H9 (cell line): ENCODE measurements around the gene TK1. TPM values are rescaled to one million over a fixed set of nuclear protein-coding genes. Genes with fewer than 3 reads are reported as not detected.
A peak's percentile ranks its signal among the peaks of the same experiment; 100 is the strongest.

ENCODE experiments used
- DNase-seq: peaks from one replicate; pipeline ENCODE4 v3.0.0-alpha.2; 2017
- H2AFZ ChIP-seq: one replicate; pipeline ENCODE4 v1.6.1; 2013; ENCODE audit warnings: mild to moderate bottlenecking, low read length, control low read depth, moderate library complexity
- H2AK5ac ChIP-seq: 2 replicates; pipeline ENCODE4 v1.6.1; 2013; ENCODE audit warnings: low read length, control low read depth, mixed read lengths; ENCODE audit not compliant: insufficient read length
- H2BK120ac ChIP-seq: one replicate; pipeline ENCODE4 v1.6.1; 2013; ENCODE audit warnings: low read depth, mild to moderate bottlenecking, low read length, control low read depth, inconsistent platforms; ENCODE audit not compliant: poor library complexity, severe bottlenecking
- H2BK12ac ChIP-seq: 2 replicates; pipeline ENCODE4 v1.6.1; 2013; ENCODE audit warnings: low read length, control low read depth, mixed read lengths, low read depth; ENCODE audit not compliant: insufficient read length
- H2BK15ac ChIP-seq: 2 replicates; pipeline ENCODE4 v1.6.1; 2013; ENCODE audit warnings: low read depth, low read length, control low read depth
- H2BK20ac ChIP-seq: one replicate; pipeline ENCODE4 v1.6.1; 2013; ENCODE audit warnings: low read depth, mild to moderate bottlenecking, low read length, control low read depth, inconsistent platforms; ENCODE audit not compliant: poor library complexity, severe bottlenecking
- H2BK5ac ChIP-seq: 2 replicates; pipeline ENCODE4 v1.6.1; 2013; ENCODE audit warnings: low read length, control low read depth, mixed read lengths; ENCODE audit not compliant: insufficient read length
- H3K14ac ChIP-seq: 2 replicates; pipeline ENCODE4 v1.6.1; 2013; ENCODE audit warnings: low read length, control low read depth; ENCODE audit not compliant: insufficient read depth
- H3K18ac ChIP-seq: 2 replicates; pipeline ENCODE4 v1.6.1; 2013; ENCODE audit warnings: low read depth, mild to moderate bottlenecking, mixed read lengths, low read length, control low read depth; ENCODE audit not compliant: insufficient read length
- H3K23ac ChIP-seq: 2 replicates; pipeline ENCODE4 v1.6.1; 2013; ENCODE audit warnings: low read length, control low read depth, mixed read lengths, low read depth; ENCODE audit not compliant: insufficient read length
- H3K23me2 ChIP-seq: 2 replicates; pipeline ENCODE4 v1.6.1; 2013; ENCODE audit warnings: low read depth, mild to moderate bottlenecking, mixed read lengths, low read length, control low read depth; ENCODE audit not compliant: insufficient read length, poor library complexity, severe bottlenecking
- H3K27ac ChIP-seq: 2 replicates; pipeline ENCODE4 v1.5.1; 2013; ENCODE audit warnings: low read length, control low read depth, mixed read lengths, low read depth; ENCODE audit not compliant: insufficient read length
- H3K27me3 ChIP-seq: 2 replicates; pipeline ENCODE4 v1.6.1; 2013; ENCODE audit warnings: low read length, control low read depth, inconsistent platforms; ENCODE audit not compliant: insufficient read depth
- H3K4ac ChIP-seq: 2 replicates; pipeline ENCODE4 v1.6.1; 2013; ENCODE audit warnings: low read depth, mild to moderate bottlenecking, control low read depth, inconsistent platforms, low read length, moderate library complexity
- H3K4me1 ChIP-seq: 2 replicates; pipeline ENCODE4 v1.6.1; 2013; ENCODE audit warnings: low read length, control low read depth, inconsistent platforms; ENCODE audit not compliant: insufficient read depth
- H3K4me2 ChIP-seq: 2 replicates; pipeline ENCODE4 v1.6.1; 2013; ENCODE audit warnings: low read length, control low read depth, mixed read lengths; ENCODE audit not compliant: insufficient read length, insufficient read depth
- H3K56ac ChIP-seq: 2 replicates; pipeline ENCODE4 v1.6.1; 2013; ENCODE audit warnings: low read depth, mild to moderate bottlenecking, mixed read lengths, low read length, control low read depth; ENCODE audit not compliant: insufficient read length
- H3K79me1 ChIP-seq: 2 replicates; pipeline ENCODE4 v1.6.1; 2013; ENCODE audit warnings: low read depth, mild to moderate bottlenecking, moderate library complexity, low read length, control low read depth, inconsistent platforms; ENCODE audit not compliant: insufficient read depth, poor library complexity, severe bottlenecking
- H3K79me2 ChIP-seq: 2 replicates; pipeline ENCODE4 v1.6.1; 2013; ENCODE audit warnings: low read length, control low read depth, inconsistent platforms; ENCODE audit not compliant: insufficient read depth
- H3K9ac ChIP-seq: 2 replicates; pipeline ENCODE4 v1.6.1; 2013; ENCODE audit warnings: low read length, control low read depth, mixed read lengths; ENCODE audit not compliant: insufficient read length; ENCODE audit errors: extremely low read depth
- H3K9me3 ChIP-seq: one replicate; pipeline ENCODE4 v1.6.1; 2013; ENCODE audit warnings: low read depth, low read length, inconsistent platforms; ENCODE audit not compliant: control insufficient read depth
- H3T11ph ChIP-seq: one replicate; pipeline ENCODE4 v1.6.1; 2013; ENCODE audit warnings: mild to moderate bottlenecking, low read length, control low read depth, inconsistent platforms
- H4K20me1 ChIP-seq: one replicate; pipeline ENCODE4 v1.6.1; 2013; ENCODE audit not compliant: control insufficient read depth, insufficient read length, insufficient read depth
- H4K5ac ChIP-seq: 2 replicates; pipeline ENCODE4 v1.6.1; 2013; ENCODE audit warnings: low read depth, mild to moderate bottlenecking, mixed read lengths, low read length, control low read depth; ENCODE audit not compliant: insufficient read length
- H4K8ac ChIP-seq: replicated peaks from 2 replicates; pipeline ENCODE4 v1.6.1; 2013; ENCODE audit warnings: low read length, control low read depth, mixed read lengths, low read depth; ENCODE audit not compliant: insufficient read length
- H4K91ac ChIP-seq: 2 replicates; pipeline ENCODE4 v1.6.1; 2013; ENCODE audit warnings: low read depth, mild to moderate bottlenecking, moderate library complexity, mixed read lengths, low read length, control low read depth; ENCODE audit not compliant: insufficient read length
- H3K27ac Mint-ChIP-seq, 3 experiments: 2 replicates in 2 of 3; 3 replicates in 1 of 3; pipeline ENCODE4 v1.8.0; 2020 to 2021; ENCODE audit warnings: mixed read lengths in 3 of 3, mild to moderate bottlenecking in 1 of 3, moderate library complexity in 1 of 3
- H3K27me3 Mint-ChIP-seq: 2 replicates; pipeline ENCODE4 v1.8.0; 2021; ENCODE audit warnings: low read depth, mild to moderate bottlenecking, moderate library complexity, mixed read lengths
- H3K36me3 Mint-ChIP-seq, 3 experiments: 2 replicates in 2 of 3; 3 replicates in 1 of 3; pipeline ENCODE4 v1.8.0; 2020 to 2021; ENCODE audit warnings: low read depth in 3 of 3, mixed read lengths in 3 of 3; ENCODE audit not compliant: insufficient read depth in 1 of 3
- H3K4me1 Mint-ChIP-seq, 2 experiments: 2 replicates each; pipeline ENCODE4 v1.8.0; 2020; ENCODE audit warnings: mixed read lengths in 2 of 2
- H3K4me3 Mint-ChIP-seq, 2 experiments: 2 replicates in 1 of 2; 3 replicates in 1 of 2; pipeline ENCODE4 v1.8.0; 2020 to 2021; ENCODE audit warnings: mild to moderate bottlenecking in 2 of 2, mixed read lengths in 2 of 2, moderate library complexity in 1 of 2
- H3K9me3 Mint-ChIP-seq, 2 experiments: 2 replicates in 1 of 2; 3 replicates in 1 of 2; pipeline ENCODE4 v1.8.0; 2020; ENCODE audit warnings: mild to moderate bottlenecking in 2 of 2, mixed read lengths in 2 of 2, moderate library complexity in 1 of 2
- WGBS: extraction: QIAGEN DNeasy Blood & Tissue Kit; methylation state at CpG from one replicate; pipeline ENCODE4 v1.1.7; 2013; ENCODE audit warnings: missing lambda C conversion rate, low lambda C conversion rate, mixed read lengths; ENCODE audit not compliant: insufficient read length; ENCODE audit errors: extremely low coverage; 5-methylcytosine and 5-hydroxymethylcytosine counted together
- total RNA-seq: library from RNA; stranded (reverse); gene quantifications from 2 replicates; pipeline ENCODE4 v1.2.1, GENCODE V29; 2021
- TF ChIP-seq, protein P1 (sequence below): fragments of 200-600 bp; sonication (generic); conservative IDR thresholded peaks from 3 replicates; pipeline ENCODE4 v1.8.0; 2021; ENCODE audit warnings: antibody characterized with exemption, mild to moderate bottlenecking

TK1 gene
- total RNA-seq, 1 experiment from 2014 or later: 95.8 TPM

DNA sequence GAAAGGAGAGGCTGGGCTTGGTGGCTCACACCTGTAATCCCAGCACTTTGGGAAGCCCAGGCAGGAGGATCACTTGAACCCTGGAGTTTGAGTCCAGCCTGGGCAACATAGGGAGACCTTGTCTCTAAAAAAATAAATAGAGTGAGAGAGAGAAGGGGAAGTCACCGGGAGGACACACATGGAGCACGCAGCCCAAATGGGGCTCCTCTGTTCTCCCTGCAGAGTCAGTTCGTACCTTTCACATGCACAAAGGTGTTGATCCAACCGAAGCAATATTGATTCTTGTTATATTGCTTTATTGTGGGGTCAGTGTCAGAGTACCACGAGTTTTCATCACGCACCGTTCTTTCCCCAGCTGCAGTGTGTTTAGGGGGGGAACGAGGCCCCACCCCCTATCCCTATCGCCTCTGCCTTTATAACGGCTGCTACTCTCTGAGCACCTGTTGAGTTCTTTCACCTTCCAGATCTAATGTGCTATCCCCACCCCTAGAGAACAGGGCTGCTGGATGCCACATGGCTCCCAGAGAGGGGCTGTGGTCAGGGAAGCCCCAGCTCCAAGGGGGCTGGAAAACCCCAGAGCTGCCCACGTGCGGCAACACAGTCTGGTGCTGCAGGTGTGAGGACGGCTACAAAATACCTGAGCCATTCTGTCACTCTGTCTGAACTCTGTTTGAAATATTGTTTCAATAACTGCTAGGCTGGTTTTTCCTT is 43.6 kb upstream of the TK1 start:
- Histone ChIP-seq H3K27ac (no peak overlapping the region), H2AK5ac (no peak overlapping the region), H3K4me2 (no peak overlapping the region), H3K27me3 (peaks cover 6% of the 10 kb centered on the region; the same call in 1 of the 2 replicates), H3K23ac (no peak overlapping the region), H3T11ph (no peak overlapping the region), H2BK20ac (no peak overlapping the region), H3K9ac (no peak overlapping the region), H2AFZ (no peak overlapping the region), H3K56ac (no peak overlapping the region), H4K5ac (no peak overlapping the region), H3K4ac (no peak overlapping the region), H3K23me2 (no peaks in the 10 kb centered on the region), H4K8ac (no peak overlapping the region), H2BK5ac (no peak overlapping the region), H4K91ac (no peak overlapping the region), H3K9me3 (no peaks in the 10 kb centered on the region), H3K14ac (no peak overlapping the region), H3K4me1 (no peaks in the 10 kb centered on the region), H2BK120ac (no peak overlapping the region), H3K79me2 (no peaks in the 10 kb centered on the region), H3K79me1 (no peaks in the 10 kb centered on the region), H4K20me1 (no peaks in the 10 kb centered on the region), H3K18ac (no peak overlapping the region), H2BK12ac (no peak overlapping the region), H2BK15ac (no peak overlapping the region; the same call in 1 of the 2 replicates)
- DNase-seq: no peak
- Mint-ChIP-seq H3K27ac (no peak overlapping the region), H3K4me1 (peaks cover 0 to 15% of the 10 kb centered on the region in 2 experiments; a peak in 2 of 4 replicates), H3K36me3 (no peaks in the 10 kb centered on the region), H3K27me3 (peaks cover 51% of the 10 kb centered on the region), H3K4me3 (peak overlapping the region; percentile 15 to 62; a peak in 3 of 5 replicates), H3K9me3 (no peaks in the 10 kb centered on the region; a peak in 1 of 5 replicates)
- TF ChIP-seq, protein P1, sequence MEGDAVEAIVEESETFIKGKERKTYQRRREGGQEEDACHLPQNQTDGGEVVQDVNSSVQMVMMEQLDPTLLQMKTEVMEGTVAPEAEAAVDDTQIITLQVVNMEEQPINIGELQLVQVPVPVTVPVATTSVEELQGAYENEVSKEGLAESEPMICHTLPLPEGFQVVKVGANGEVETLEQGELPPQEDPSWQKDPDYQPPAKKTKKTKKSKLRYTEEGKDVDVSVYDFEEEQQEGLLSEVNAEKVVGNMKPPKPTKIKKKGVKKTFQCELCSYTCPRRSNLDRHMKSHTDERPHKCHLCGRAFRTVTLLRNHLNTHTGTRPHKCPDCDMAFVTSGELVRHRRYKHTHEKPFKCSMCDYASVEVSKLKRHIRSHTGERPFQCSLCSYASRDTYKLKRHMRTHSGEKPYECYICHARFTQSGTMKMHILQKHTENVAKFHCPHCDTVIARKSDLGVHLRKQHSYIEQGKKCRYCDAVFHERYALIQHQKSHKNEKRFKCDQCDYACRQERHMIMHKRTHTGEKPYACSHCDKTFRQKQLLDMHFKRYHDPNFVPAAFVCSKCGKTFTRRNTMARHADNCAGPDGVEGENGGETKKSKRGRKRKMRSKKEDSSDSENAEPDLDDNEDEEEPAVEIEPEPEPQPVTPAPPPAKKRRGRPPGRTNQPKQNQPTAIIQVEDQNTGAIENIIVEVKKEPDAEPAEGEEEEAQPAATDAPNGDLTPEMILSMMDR: no peak
- no CpG with 5 or more reads among the region's 13 CpGs for WGBS
